GM12872 (cell line): ENCODE results near the gene HSD17B14.

Experiments used
- TF ChIP-seq, protein P1 (sequence below): IDR thresholded peaks from 3 replicates; pipeline ENCODE4 v1.5.1; 2011; ENCODE audit warnings: low read depth, mild to moderate bottlenecking, low read length, moderate library complexity; ENCODE audit not compliant: insufficient read depth

HSD17B14 gene

DNA sequence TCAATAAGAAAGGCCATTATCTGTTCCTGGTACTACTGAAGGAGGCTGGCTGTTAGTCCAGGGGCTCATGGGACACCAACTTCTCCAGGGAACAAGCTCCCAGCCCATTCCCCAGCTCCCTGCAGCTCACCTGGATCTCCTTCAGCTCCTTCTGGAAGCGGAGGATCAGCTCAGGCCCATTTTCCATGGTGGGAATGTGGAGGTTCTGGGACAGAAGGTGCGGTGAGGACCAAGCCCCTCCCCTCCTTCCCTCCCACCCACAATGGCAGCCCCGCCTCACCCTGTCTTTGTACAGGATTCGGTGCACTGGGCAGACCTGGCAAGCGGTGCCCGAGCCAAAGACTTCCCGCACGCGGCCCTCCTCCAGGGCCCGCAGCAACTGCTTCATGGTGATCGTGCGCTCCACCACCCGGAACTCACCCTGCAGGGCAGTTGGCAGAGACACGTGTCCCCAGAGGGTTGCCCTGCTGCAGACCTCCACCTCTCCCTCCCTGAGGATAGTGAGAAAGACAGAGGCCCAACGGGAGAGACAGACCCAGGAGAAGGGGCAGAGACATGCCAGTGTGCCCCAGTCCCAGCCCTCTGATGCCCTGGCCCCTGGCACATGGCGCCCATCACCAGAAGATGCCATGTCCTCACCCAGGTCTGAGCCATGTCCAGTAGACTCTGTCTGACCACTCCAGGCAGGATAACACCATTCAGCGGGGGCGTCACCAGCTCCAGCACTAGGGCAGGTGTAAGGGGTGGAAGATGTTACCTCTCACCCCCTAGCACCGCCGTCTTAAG lies 39.8 kb downstream of the HSD17B14 start:
- TF ChIP-seq, protein P1, sequence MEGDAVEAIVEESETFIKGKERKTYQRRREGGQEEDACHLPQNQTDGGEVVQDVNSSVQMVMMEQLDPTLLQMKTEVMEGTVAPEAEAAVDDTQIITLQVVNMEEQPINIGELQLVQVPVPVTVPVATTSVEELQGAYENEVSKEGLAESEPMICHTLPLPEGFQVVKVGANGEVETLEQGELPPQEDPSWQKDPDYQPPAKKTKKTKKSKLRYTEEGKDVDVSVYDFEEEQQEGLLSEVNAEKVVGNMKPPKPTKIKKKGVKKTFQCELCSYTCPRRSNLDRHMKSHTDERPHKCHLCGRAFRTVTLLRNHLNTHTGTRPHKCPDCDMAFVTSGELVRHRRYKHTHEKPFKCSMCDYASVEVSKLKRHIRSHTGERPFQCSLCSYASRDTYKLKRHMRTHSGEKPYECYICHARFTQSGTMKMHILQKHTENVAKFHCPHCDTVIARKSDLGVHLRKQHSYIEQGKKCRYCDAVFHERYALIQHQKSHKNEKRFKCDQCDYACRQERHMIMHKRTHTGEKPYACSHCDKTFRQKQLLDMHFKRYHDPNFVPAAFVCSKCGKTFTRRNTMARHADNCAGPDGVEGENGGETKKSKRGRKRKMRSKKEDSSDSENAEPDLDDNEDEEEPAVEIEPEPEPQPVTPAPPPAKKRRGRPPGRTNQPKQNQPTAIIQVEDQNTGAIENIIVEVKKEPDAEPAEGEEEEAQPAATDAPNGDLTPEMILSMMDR, result no peak

DNA sequence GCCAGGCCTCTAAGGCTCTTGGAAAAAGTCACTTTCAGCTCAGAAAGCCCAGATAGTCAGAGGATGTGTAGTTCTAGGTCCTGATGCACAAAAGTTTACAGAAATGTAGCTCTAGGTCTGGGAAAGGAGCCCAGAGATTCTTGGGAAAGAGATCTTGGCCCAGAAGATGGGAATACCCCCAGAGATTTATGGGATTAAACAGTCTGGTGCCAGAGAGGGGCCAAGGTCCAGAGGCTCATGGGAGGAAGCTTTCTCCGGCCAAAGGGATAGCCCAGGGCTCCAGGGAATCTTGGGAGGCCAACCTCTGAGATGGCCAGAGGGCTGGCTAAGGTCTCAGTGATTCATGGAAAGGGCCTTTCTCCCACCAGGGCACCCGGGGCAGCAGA lies 40.6 kb downstream of the HSD17B14 start:
- TF ChIP-seq, protein P1, result no peak

DNA sequence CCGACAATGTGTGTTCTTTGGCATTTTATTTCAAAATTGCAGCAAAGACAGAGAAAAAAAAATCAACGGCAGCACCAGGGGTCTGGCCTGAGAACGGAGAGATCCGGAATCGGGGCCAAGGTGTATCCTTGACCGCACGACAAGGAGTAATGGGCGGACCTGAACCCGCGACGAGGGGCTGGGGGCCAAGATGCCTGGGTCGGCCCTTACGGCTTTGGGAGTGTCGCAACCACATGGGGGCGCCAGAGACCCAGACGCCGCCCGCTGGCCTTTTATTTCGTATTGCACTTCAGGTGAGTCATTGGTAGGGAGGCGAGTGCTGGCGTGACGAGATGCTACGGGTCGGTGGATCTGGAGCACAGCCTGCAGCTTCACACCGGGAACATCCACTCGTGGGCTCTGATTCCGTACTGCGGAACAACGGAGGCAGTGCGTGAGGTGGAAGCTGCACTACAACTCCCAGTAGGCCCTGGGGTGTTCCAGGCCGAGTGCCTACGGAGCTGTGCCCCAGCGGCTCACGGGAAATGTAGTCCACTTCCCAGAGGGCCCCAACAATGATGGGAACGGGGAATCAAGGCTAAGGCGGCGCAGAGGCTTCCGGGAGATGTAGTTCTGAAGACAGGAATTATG lies 41.1 kb downstream of the HSD17B14 start:
- TF ChIP-seq, protein P1, result peak; percentile 95

DNA sequence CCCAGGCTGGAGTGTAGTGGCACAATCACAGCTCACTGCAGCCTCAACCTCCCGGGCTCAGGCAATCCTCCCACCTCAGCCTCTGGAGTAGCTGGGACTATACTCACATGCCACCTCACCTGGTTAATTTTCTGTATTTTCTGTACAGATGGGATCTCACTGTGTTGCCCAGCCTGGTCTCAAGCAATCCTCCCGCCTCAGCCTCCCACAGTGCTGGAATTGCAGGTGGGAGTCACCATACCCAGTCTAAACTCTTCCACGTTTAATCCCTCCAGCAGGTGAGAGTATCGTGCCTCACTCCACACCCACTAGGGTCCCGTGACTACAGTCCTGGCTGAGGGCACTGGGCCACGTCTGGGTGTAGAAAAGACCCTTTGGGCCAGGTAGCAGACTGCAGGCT lies 42.0 kb downstream of the HSD17B14 start:
- TF ChIP-seq, protein P1, result no peak

DNA sequence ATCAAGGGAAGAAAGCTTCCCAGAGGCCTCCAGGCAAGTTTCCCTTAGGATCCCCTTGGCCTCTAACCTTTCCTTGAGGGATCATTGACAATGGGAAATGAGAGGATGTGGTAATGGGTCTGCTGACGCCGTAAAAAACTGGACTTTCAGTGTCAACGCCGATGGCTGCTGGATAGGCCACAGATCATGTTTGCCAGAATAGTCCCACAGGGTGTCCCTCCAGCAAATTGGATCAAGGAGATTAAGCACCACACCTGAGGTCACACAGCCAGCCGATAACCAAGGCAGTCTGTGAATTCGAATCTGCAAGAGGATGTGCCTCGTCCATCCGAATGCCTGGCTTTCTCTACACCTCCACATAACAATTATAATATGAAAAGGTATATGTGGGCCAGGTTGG lies 43.0 kb downstream of the HSD17B14 start:
- TF ChIP-seq, protein P1, result no peak

DNA sequence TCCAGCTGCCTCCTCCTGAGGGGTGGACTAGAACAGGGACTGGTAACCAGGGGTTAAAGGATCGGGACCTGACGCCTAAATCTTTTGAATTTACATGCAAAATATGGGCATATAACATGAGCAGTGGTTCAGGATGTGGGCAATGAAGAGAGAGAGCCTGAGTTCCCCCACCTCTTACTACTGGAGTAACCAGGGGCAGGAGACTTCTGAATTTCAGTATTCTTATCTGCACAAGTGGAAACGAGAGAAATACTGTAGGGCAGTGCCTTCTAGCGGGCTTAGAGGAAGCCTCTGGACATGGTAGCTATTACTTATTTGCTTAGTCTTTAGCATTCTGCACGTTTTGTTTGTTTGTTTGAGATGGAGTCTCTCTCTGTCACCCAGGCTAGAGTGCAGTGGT lies 51.8 kb downstream of the HSD17B14 start:
- TF ChIP-seq, protein P1, result no peak

DNA sequence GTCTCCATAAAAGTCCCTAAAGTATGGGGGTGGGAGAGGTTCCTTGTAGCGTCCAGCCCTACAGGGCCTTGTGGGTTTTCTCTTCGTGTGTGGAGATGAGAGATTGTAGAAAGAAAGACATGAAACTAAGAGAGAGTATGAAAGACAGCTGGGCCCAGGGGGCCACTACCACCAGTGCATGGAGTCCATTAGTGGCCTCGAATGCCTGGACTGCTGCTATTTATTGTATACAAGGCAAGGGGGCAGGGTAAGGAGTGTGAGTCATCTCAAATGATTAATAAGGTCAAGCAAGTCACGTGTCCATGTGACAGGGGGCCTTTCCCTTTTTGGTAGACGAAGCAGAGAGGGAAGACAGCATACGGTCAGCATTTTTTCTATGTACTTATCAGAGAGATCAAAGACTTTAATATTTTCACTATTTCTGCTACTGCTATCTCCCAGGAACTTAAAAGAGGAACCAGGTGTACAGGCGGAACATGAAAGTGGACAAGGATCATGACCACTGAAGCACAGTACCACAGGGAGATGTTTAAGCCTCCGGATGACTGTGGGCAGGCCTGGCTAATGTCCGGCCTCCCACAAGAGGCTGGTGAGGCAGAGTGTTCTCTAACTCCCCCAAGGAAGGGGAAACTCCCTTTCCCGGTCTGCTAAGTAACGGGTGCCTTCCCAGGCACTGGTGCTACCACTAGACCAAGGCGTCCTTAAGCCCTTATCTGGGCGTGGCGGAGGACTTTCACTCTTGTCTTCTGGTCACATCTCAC lies 55.5 kb downstream of the HSD17B14 start:
- TF ChIP-seq, protein P1, result no peak
